GM12878 (cell line): ENCODE measurements around the gene ARL10. TPM values are rescaled to one million over a fixed set of nuclear protein-coding genes. Genes with fewer than 3 reads are reported as not detected.

ENCODE experiments used
- ATAC-seq: fragments of 200-7000 bp; cut with Tn5 transposase; 3 replicates; pipeline ENCODE4 v1.9.1; 2020; ENCODE audit warnings: mild to moderate bottlenecking, moderate library complexity
- BruUV-seq: library from RNA; stranded (reverse); fragments of 400-500 nt; replicated peaks from 2 replicates; lab custom pipeline; 2021; lab: Mats Ljungman, UMichigan
- CTCF ChIA-PET: fragments of 300-600 bp; sonication (Branson Sonifier 250); formaldehyde crosslinking; extraction: SDS; loops from one replicate; lab custom pipeline; 2021; ENCODE audit warnings: inconsistent platforms; lab: Yijun Ruan, JAX
- POLR2A ChIA-PET: fragments of 350-600 bp; formaldehyde crosslinking; extraction: SDS; loops from one replicate; lab custom pipeline; 2021; ENCODE audit warnings: inconsistent platforms; lab: Charles Lee
- RAD21 ChIA-PET: fragments of 300-600 bp; sonication (Branson Sonifier 250); formaldehyde crosslinking; loops from one replicate; lab custom pipeline; 2023; ENCODE audit warnings: antibody characterized with exemption; ENCODE audit not compliant: unreplicated experiment; lab: Charles Lee
- SMC1A ChIA-PET: fragments of 300-600 bp; sonication (Branson Sonifier 250); formaldehyde crosslinking; loops from one replicate; lab custom pipeline; 2023; ENCODE audit not compliant: unreplicated experiment, uncharacterized antibody; lab: Charles Lee
- DNase-seq: peaks from one replicate; pipeline ENCODE4 v3.0.0-alpha.2; 2011; ENCODE audit warnings: low read depth, low spot score
- FAIRE-seq: peaks from 3 replicates; lab custom pipeline; 2011; peaks lifted over from hg19 to GRCh38; lab: Jason Lieb, UNC
- H2AFZ ChIP-seq: 2 replicates; pipeline ENCODE4 v1.6.0; 2011; ENCODE audit warnings: low read depth, low read length, control low read depth; ENCODE audit not compliant: control insufficient read depth
- H3K27ac ChIP-seq: 2 replicates; pipeline ENCODE4 v1.5.1; 2011; ENCODE audit warnings: control low read depth; ENCODE audit not compliant: control insufficient read depth, insufficient read depth
- H3K27me3 ChIP-seq, 2 experiments: replicated peaks in 1 of 2; 2 replicates each; pipeline versions ENCODE4 v1.6.0 to v1.6.1; 2011; ENCODE audit warnings: low read length in 1 of 2; ENCODE audit not compliant: control insufficient read depth in 2 of 2, insufficient read depth in 2 of 2
- H3K36me3 ChIP-seq, 2 experiments: 2 replicates each; pipeline ENCODE4 v1.5.1; 2011; ENCODE audit warnings: low read length in 1 of 2; ENCODE audit not compliant: control insufficient read depth in 2 of 2, insufficient read depth in 2 of 2
- H3K4me1 ChIP-seq: 2 replicates; pipeline ENCODE4 v1.6.1; 2011; ENCODE audit warnings: mild to moderate bottlenecking, low read length, moderate library complexity, mixed read lengths; ENCODE audit not compliant: control insufficient read depth, insufficient read depth
- H3K4me2 ChIP-seq: 2 replicates; pipeline ENCODE4 v1.6.0; 2011; ENCODE audit warnings: control low read depth; ENCODE audit not compliant: control insufficient read depth, insufficient read depth
- H3K4me3 ChIP-seq: fragments of 200-600 bp; sonication (generic); 2 replicates; pipeline ENCODE4 v1.5.1; 2016
- H3K79me2 ChIP-seq: 2 replicates; pipeline ENCODE4 v1.6.0; 2011; ENCODE audit warnings: low read length; ENCODE audit not compliant: control insufficient read depth, insufficient read depth
- H3K9ac ChIP-seq: 2 replicates; pipeline ENCODE4 v1.8.0; 2011; ENCODE audit warnings: low read length, control low read depth, mixed read lengths; ENCODE audit not compliant: control insufficient read depth, insufficient read depth
- H3K9me3 ChIP-seq: replicated peaks from 3 replicates; pipeline ENCODE4 v1.5.1; 2011; ENCODE audit warnings: mild to moderate bottlenecking, low read length; ENCODE audit not compliant: control insufficient read depth, insufficient read depth
- H4K20me1 ChIP-seq: 2 replicates; pipeline ENCODE4 v1.6.0; 2011; ENCODE audit not compliant: control insufficient read depth, insufficient read depth
- CHD1 ChIP-seq: IDR thresholded peaks from 2 replicates; pipeline ENCODE4 v1.6.1; 2012; ENCODE audit warnings: low read depth, low read length, improper control_type of control experiment
- CTCF ChIP-seq, 3 experiments: IDR thresholded peaks in 2 of 3; conservative IDR thresholded peaks in 1 of 3; 2 replicates each; pipeline ENCODE4 v1.5.1; 2011; ENCODE audit warnings: low read depth in 3 of 3, low read length in 3 of 3, mild to moderate bottlenecking in 3 of 3, control low read depth in 2 of 3, moderate library complexity in 2 of 3, inconsistent platforms in 1 of 3, mixed read lengths in 1 of 3; ENCODE audit not compliant: control insufficient read depth in 2 of 3, insufficient read depth in 1 of 3; ENCODE audit errors: extremely low read depth in 1 of 3
- DPF2 ChIP-seq: fragments of 450-650 bp; IDR thresholded peaks from 2 replicates; pipeline ENCODE4 v1.6.1; 2017; ENCODE audit warnings: mild to moderate bottlenecking
- ELK1 ChIP-seq: IDR thresholded peaks from 2 replicates; pipeline ENCODE4 v1.6.1; 2012; ENCODE audit warnings: low read depth, low read length, improper control_type of control experiment
- FOXM1 ChIP-seq: IDR thresholded peaks from 2 replicates; pipeline ENCODE4 v1.6.1; 2012; ENCODE audit warnings: low read depth, mild to moderate bottlenecking, inconsistent platforms, low read length, moderate library complexity
- GABPA ChIP-seq: IDR thresholded peaks from 2 replicates; pipeline ENCODE4 v1.6.1; 2014; ENCODE audit warnings: antibody characterized with exemption, low read depth, mild to moderate bottlenecking, inconsistent platforms
- MAX ChIP-seq: IDR thresholded peaks from 2 replicates; pipeline ENCODE4 v1.6.1; 2012; ENCODE audit warnings: low read depth, low read length, improper control_type of control experiment
- NFYB ChIP-seq: IDR thresholded peaks from 2 replicates; pipeline ENCODE4 v1.6.1; 2011; ENCODE audit warnings: low read depth, mild to moderate bottlenecking, low read length, improper control_type of control experiment, moderate library complexity; ENCODE audit not compliant: insufficient read depth
- PAX8 ChIP-seq: fragments of 450-650 bp; IDR thresholded peaks from 2 replicates; pipeline ENCODE4 v1.6.1; 2017; ENCODE audit warnings: mild to moderate bottlenecking, moderate library complexity
- POLR2A ChIP-seq: IDR thresholded peaks from 2 replicates; pipeline ENCODE4 v1.6.1; 2011; ENCODE audit warnings: low read depth, mild to moderate bottlenecking, low read length
- RCOR1 ChIP-seq: conservative IDR thresholded peaks from 2 replicates; pipeline ENCODE4 v1.6.1; 2012; ENCODE audit warnings: low read depth, low read length, improper control_type of control experiment
- RELB ChIP-seq: fragments of 450-650 bp; IDR thresholded peaks from 2 replicates; pipeline ENCODE4 v1.6.1; 2017; ENCODE audit warnings: low read depth, mild to moderate bottlenecking, moderate library complexity
- SMAD1 ChIP-seq: fragments of 450-650 bp; IDR thresholded peaks from 2 replicates; pipeline ENCODE4 v1.6.1; 2018; ENCODE audit warnings: mild to moderate bottlenecking, low read depth; ENCODE audit not compliant: partially characterized antibody
- SREBF2 ChIP-seq: IDR thresholded peaks from 2 replicates; pipeline ENCODE4 v1.6.1; 2012; ENCODE audit warnings: mild to moderate bottlenecking, low read length
- TBL1XR1 ChIP-seq: IDR thresholded peaks from 2 replicates; pipeline ENCODE4 v1.6.1; 2012; ENCODE audit warnings: low read depth, low read length, improper control_type of control experiment
- ZNF622 ChIP-seq: fragments of 450-650 bp; IDR thresholded peaks from 2 replicates; pipeline ENCODE4 v1.6.1; 2017; ENCODE audit warnings: mild to moderate bottlenecking, inconsistent platforms
- WGBS: methylation state at CpG from one replicate; pipeline ENCODE4 v1.1.6; 2016; ENCODE audit warnings: low lambda C conversion rate; ENCODE audit not compliant: insufficient replicate concordance, insufficient coverage; ENCODE audit errors: missing lambda C conversion rate; 5-methylcytosine and 5-hydroxymethylcytosine counted together
- in situ Hi-C: fragments of 300-500 bp; cut with MboI; formaldehyde crosslinking; loops from 9 replicates; pipeline ENCODE4 v1.14.3; 2018; ENCODE audit warnings: mixed read lengths
- intact Hi-C: fragments of 100-400 bp; cut with micrococcal nuclease; formaldehyde crosslinking; loops from one replicate; pipeline ENCODE4 v1.14.2; 2022; ENCODE audit not compliant: unreplicated experiment
- polyA plus RNA-seq, 11 experiments: library from polyadenylated mRNA; depleted of rRNA in 4 of 11; unstranded in 6 of 11; stranded (reverse) in 5 of 11; fragments of >200 nt; fragmentation: Nextera tagmentation in 4 of 11; fragmentation: Illumina TruSeq in 1 of 11; extraction: Ambion mirVana in 4 of 11; extraction: Trizol in 1 of 11; gene quantifications; 1 replicate in 1 of 11; 2 replicates in 10 of 11; pipeline versions ENCODE4 v1.2.1 to v1.2.3, GENCODE V29; 2011 to 2016; ENCODE audit warnings: inconsistent platforms in 2 of 11, missing spikeins in 2 of 11, low read depth in 1 of 11
- total RNA-seq, 4 experiments: library from RNA; depleted of rRNA in 3 of 4; stranded (reverse); fragments of >200 nt in 3 of 4; fragmentation: Illumina TruSeq in 1 of 4; extraction: Trizol in 1 of 4; gene quantifications; 2 replicates each; pipeline versions ENCODE4 v1.2.1 to v1.2.3, GENCODE V29; 2013 to 2021

The ARL10 gene
- total and polyA plus RNA-seq, 10 of the 15 experiments (the other 5 are each of a cell fraction or from before 2014, with no cell fraction given): 0.44 to 6.4 (median 2.4) TPM

- Histone ChIP-seq H3K9me3 (no peaks in the 10 kb centered on the region), H3K4me3 (no peak overlapping the region), H2AFZ (no peak overlapping the region), H3K79me2 (peaks cover 5% of the 10 kb centered on the region), H3K4me1 (peaks cover 19% of the 10 kb centered on the region), H3K27me3 (no peaks in the 10 kb centered on the region), H4K20me1 (no peaks in the 10 kb centered on the region), H3K9ac (no peak overlapping the region), H3K4me2 (no peak overlapping the region), H3K36me3 (no peaks in the 10 kb centered on the region; a peak in 1 of 4 replicates), H3K27ac (no peak overlapping the region)
- FAIRE-seq: no peak
- no peak for ATAC-seq
- BruUV-seq: no TSS peak
- 95% methylated on average over 2 of the region's 2 CpGs for WGBS
- ChIA-PET POLR2A (no interaction called here), RAD21 (no interaction called here), SMC1A (no interaction called here), CTCF (no interaction called here)
- in situ Hi-C loops (no loop called here), intact Hi-C loops (loop anchor here (10.0 kb wide), 2 partner anchors 232 to 678 kb away; partner anchors contain the start of gene TSPAN17)
- no peak for DNase-seq
- TF ChIP-seq RCOR1 (no peak), FOXM1 (no peak), TBL1XR1 (no peak), NFYB (no peak), GABPA (no peak), RELB (no peak), PAX8 (no peak), ZNF622 (no peak), CTCF (IDR thresholded peaks at IDR 0.05 in 2 of 3, conservative IDR thresholded peaks at IDR 0.05 in 1 of 3; ENCODE audit: control insufficient read depth in 2 of 3, extremely low read depth in 1 of 3, insufficient read depth in 1 of 3, low read depth in 3 of 3, low read length in 3 of 3) (no peak), CHD1 (no peak), ELK1 (no peak), DPF2 (no peak), POLR2A (no peak), SMAD1 (no peak), SREBF2 (no peak), MAX (no peak)
These were observed 47.9 kb downstream of the ARL10 start for GRCh38 chr5:176413255-176413565.
